Measurements from ENCODE around the gene NHLRC4.

Gene NHLRC4

DNA sequence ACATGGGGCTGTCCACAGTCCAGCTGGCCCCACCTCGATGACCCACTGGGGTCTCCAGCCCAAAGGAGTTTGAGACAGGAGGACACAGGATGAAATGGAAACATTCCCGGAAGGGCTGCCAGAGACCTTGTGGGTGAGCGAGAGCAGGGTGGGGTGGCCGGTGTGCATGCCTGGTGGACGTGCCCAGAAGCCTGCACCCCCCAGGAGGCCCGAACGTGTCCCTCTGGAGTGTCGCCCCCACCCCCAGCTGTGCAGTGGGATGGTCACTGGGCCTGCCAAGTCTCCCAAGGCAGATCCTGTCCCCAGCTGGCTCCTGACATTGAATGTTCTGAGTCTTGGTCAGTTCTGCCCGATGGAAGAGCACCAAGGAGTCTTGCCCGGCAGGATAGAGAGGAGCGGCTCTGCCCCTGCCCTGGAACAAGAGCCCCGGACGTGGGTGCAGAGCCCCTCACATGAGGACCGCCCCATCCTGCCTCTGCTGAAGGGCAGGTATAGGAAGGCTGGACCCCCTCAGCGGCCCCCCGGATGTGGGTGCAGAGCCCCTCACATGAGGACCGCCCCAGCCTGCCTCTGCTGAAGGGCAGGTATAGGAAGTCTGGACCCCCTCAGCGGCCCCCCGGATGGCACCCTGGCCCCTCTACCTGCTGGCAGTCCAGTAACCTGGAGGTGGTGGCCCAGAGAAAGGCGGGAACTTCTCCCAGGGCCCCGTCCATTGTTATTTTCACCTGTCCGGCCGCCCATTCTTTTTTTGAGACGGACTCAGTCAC is 42.3 kb upstream of the NHLRC4 start:
- Histone ChIP-seq H3K9me3 (ENCODE audit: control insufficient read depth in 2 of 2, low read length in 2 of 2) (no peaks in the 10 kb centered on the region), H3K4me3 (ENCODE audit: low read length in 2 of 2) (no peak overlapping the region), H3K4me1 (ENCODE audit: control insufficient read depth in 2 of 2, insufficient read depth in 2 of 2, low read length in 2 of 2) (peaks cover 31 to 39% of the 10 kb centered on the region in 2 donors), H3K9ac (ENCODE audit: low read depth in 1 of 2, low read length in 2 of 2) (no peak overlapping the region), H3K36me3 (ENCODE audit: control insufficient read depth in 2 of 2, insufficient read depth in 2 of 2, low read length in 2 of 2) (peaks cover 5 to 15% of the 10 kb centered on the region in 2 donors), H3K27ac (ENCODE audit: low read depth in 2 of 2, low read length in 2 of 2) (no peak overlapping the region), H3K27me3 (ENCODE audit: control insufficient read depth in 2 of 2, insufficient read depth in 2 of 2, low read length in 2 of 2) (no peaks in the 10 kb centered on the region)

DNA sequence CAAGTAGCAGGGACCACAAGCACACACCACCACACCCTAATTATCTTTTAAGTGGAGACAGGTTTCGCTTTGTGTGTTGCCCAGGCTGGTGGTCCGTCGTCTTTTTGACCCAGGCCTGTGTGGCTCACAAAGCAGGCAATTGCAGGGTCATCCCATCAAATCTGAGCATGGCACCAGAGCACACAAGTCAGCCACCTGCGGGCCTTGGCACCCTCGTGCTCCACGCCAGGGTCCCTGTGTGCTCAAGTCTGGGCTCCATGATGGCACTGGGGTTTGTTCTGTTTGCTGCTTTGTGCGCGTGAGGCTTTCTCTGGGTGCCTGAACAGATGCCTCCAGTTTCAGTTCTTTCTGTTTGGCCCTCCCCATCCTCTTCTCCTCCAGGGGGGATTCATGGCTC is 41.7 kb upstream of the NHLRC4 start:
- Histone ChIP-seq H3K27me3 (ENCODE audit: control insufficient read depth in 2 of 2, insufficient read depth in 2 of 2, low read length in 2 of 2) (no peaks in the 10 kb centered on the region), H3K36me3 (ENCODE audit: control insufficient read depth in 2 of 2, insufficient read depth in 2 of 2, low read length in 2 of 2) (peaks cover 3 to 14% of the 10 kb centered on the region in 2 donors), H3K9me3 (ENCODE audit: control insufficient read depth in 2 of 2, low read length in 2 of 2) (no peaks in the 10 kb centered on the region), H3K4me1 (ENCODE audit: control insufficient read depth in 2 of 2, insufficient read depth in 2 of 2, low read length in 2 of 2) (peaks cover 37 to 45% of the 10 kb centered on the region in 2 donors), H3K27ac (ENCODE audit: low read depth in 2 of 2, low read length in 2 of 2) (peak overlapping the region in 1 of 2 donors; percentile 48), H3K9ac (ENCODE audit: low read depth in 1 of 2, low read length in 2 of 2) (no peak overlapping the region), H3K4me3 (ENCODE audit: low read length in 2 of 2) (no peak overlapping the region)

DNA sequence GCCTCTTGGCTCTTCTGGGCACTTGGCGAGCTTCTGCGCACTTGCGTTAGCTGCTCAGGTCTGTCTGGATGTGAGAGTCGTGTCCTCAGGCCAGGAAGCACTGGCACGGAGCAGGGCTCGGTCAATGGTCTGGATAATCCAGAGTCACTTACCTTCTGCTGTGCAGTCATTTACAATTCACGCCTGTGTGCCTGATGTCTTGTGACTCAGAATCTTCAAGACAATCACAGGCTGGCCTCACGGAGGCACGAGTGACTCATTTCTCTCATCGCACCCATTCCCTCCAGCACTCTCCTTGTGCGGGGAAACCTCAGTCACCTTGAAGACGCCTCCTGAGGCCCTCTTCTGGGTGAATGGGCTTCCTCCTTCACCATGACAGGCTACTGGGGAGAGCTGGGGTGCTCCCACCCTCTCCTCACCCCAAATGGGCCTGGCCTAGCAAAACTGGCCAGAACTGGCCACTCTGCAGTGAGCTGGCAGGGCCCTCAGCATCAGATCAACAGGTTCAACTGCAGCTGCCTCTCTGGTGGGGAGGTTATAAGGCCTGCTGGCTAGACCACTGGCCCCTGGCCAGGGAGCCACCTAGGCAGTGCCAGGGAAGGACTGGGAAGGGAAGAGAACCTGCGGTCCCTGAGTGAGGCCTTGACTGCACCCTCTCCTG is 41.2 kb upstream of the NHLRC4 start:
- no peaks in the 10 kb centered on the region for H3K9me3 ChIP-seq (ENCODE audit: control insufficient read depth in 2 of 2, low read length in 2 of 2)
- peak overlapping the region; percentile 29 to 48 for H3K27ac ChIP-seq (ENCODE audit: low read depth in 2 of 2, low read length in 2 of 2)
- peak overlapping the region; percentile 15 to 83 for H3K9ac ChIP-seq (ENCODE audit: low read depth in 1 of 2, low read length in 2 of 2)
- H3K27me3 ChIP-seq (ENCODE audit: control insufficient read depth in 2 of 2, insufficient read depth in 2 of 2, low read length in 2 of 2), result no peaks in the 10 kb centered on the region
- peaks cover 0 to 9% of the 10 kb centered on the region in 2 donors for H3K36me3 ChIP-seq (ENCODE audit: control insufficient read depth in 2 of 2, insufficient read depth in 2 of 2, low read length in 2 of 2)
- peaks cover 42 to 51% of the 10 kb centered on the region in 2 donors for H3K4me1 ChIP-seq (ENCODE audit: control insufficient read depth in 2 of 2, insufficient read depth in 2 of 2, low read length in 2 of 2)
- H3K4me3 ChIP-seq (ENCODE audit: low read length in 2 of 2), result peak overlapping the region; percentile 70 to 86

DNA sequence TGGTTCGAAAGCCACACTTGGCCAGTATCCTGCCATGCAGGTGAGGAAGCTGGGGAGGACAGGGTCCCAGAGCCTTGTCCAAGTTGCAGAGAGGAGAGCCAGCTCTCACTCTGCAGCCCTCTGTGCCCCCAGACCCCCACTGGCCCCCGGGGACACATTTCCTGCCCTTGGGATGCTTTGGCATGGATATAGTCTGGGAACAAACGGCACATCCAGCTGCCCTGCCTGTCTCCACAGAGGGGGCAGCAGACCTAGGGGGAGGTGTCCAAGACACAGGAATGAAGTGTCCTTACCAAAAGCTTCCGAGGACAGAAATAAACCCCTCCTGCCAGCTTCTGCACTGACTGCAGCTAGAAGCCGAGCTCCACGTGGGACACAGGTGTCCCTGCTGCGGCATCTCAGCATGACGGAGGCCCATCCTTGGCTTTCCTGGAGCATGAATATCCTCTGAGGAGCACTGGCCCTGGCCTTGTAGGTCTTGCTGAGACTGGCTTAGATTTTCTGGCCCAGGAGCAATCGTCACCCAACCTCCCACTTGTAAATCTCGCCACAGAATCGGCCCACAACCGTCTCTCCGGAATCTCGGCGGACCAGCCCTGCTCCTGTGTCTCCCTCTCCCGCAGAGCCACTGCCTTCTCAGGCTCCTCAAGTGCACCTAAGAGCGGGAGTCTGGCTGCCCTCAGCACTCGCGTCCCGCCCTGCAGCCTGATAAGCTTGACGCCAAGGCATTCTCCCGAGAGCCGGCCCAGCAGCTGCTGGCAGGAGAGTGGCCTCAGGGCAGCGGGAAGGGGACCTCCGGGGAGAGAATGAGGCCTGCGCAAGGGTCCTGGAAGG is 40.4 kb upstream of the NHLRC4 start:
- H3K27ac ChIP-seq (ENCODE audit: low read depth in 2 of 2, low read length in 2 of 2), result peak overlapping the region; percentile 95 to 96
- H3K4me3 ChIP-seq (ENCODE audit: low read length in 2 of 2), result peak overlapping the region; percentile 70 to 86
- peaks cover 0 to 8% of the 10 kb centered on the region in 2 donors for H3K36me3 ChIP-seq (ENCODE audit: control insufficient read depth in 2 of 2, insufficient read depth in 2 of 2, low read length in 2 of 2)
- H3K4me1 ChIP-seq (ENCODE audit: control insufficient read depth in 2 of 2, insufficient read depth in 2 of 2, low read length in 2 of 2), result peaks cover 39 to 50% of the 10 kb centered on the region in 2 donors
- H3K9ac ChIP-seq (ENCODE audit: low read depth in 1 of 2, low read length in 2 of 2), result peak overlapping the region; percentile 83 to 84
- no peaks in the 10 kb centered on the region for H3K9me3 ChIP-seq (ENCODE audit: control insufficient read depth in 2 of 2, low read length in 2 of 2)
- no peaks in the 10 kb centered on the region for H3K27me3 ChIP-seq (ENCODE audit: control insufficient read depth in 2 of 2, insufficient read depth in 2 of 2, low read length in 2 of 2)

DNA sequence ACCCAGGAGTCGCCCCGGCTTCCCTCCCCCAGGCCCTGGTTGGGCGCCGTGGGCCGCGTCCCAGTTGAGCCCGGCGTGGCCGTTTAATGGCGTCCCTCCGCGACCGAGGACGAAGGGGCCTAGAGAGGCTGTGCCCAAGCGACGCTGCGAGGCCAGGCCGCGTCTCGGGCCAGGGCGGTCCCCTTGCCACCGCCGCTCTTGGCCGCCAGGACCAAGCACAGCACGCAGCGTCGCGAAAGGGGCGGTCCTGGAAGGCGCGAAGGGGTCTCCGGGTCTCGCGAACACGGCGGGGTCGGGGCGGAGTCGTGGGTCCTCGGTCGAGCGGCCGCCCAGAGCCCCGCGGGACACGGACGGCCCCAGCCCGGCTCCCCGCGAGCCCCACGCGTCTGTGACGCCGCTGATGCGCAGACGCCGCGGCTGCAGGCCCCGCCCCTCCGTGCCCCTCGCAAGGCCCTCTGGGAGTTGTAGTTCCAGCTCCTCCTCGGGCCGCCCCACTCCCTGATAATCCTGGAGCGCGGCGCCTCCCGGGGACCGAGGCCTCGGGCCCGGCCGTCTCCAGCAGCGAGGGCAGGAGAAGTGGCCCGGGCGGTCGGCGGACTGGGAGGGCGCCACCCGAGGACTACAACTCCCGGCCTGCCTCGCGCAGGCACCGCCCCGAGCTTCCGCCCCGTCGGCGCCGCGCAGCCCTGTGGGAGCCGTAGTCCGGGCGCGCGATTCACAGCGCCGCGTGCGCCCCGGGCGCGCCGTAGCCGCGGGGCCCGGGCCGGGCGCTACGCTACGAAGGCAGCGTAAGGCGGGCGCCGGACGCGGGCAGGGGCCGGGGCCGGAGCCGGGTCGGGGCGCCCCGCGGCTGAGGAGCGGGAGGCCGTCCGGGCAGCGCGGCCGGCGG is 39.5 kb upstream of the NHLRC4 start, which contains the start of gene CAPN15:
TSS of gene CAPN15 (plus strand) at position 698 of the 889 bp plus-strand sequence. CDS start 19,127 bp downstream, outside the sequence.
- H3K9ac ChIP-seq (ENCODE audit: low read depth in 1 of 2, low read length in 2 of 2), result peak within 1 kb of the TSS; percentile 90 to 94
- H3K9me3 ChIP-seq (ENCODE audit: control insufficient read depth in 2 of 2, low read length in 2 of 2), result no peaks in the 10 kb centered on the region
- peaks cover 0 to 8% of the 10 kb centered on the region in 2 donors for H3K36me3 ChIP-seq (ENCODE audit: control insufficient read depth in 2 of 2, insufficient read depth in 2 of 2, low read length in 2 of 2)
- H3K4me1 ChIP-seq (ENCODE audit: control insufficient read depth in 2 of 2, insufficient read depth in 2 of 2, low read length in 2 of 2), result peaks cover 36 to 46% of the 10 kb centered on the region in 2 donors
- H3K27ac ChIP-seq (ENCODE audit: low read depth in 2 of 2, low read length in 2 of 2), result peak within 1 kb of the TSS; percentile 97 to 98
- H3K4me3 ChIP-seq (ENCODE audit: low read length in 2 of 2), result peak within 1 kb of the TSS; percentile 84 to 87
- no peaks in the 10 kb centered on the region for H3K27me3 ChIP-seq (ENCODE audit: control insufficient read depth in 2 of 2, insufficient read depth in 2 of 2, low read length in 2 of 2)

DNA sequence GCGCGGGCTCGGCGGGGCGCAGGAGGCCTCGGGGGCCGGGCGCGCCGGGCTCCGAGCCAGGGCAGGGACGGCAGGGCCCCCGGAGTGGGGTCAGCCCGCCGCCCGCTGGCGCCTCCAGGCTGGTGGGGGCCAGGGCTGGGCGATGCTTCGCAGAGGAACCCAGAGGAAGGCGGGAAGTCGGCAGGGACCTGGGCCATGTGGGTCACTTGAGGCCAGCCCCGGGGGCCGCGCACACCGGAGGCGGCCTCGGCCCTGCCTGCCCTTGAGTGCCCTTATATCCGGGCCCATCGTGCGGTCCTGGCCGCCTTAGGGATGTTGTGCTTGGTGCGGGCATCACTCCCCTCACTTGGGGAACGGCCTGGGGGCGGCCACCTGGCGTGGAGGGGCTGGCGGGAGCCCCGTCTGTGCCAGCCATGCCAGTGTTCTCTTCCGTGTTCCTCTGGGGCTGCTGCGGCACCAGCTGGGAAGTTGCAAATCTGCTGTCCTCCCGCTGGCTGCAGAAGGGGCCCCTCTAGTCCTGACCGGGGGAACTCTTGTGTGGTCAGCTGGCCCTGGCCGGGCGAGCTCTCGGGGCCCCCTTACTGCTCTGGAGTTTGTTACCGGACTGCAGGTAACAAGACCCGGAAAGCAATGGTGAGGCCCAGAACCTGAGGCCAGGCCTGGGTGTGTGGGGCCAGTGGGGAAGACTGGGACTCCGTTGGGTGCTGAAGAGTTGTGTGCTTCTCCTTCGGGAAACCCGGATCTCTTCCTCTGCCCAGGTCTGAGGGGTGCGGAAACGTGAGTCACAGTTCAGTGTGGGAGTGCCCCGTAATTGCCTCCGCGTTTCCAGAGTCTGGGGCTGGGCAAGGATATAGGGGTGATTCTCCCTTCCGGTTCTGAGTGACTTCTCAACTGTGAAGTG is 38.4 kb upstream of the NHLRC4 start:
- Histone ChIP-seq H3K27ac (ENCODE audit: low read depth in 2 of 2, low read length in 2 of 2) (peak overlapping the region; percentile 97 to 98), H3K9me3 (ENCODE audit: control insufficient read depth in 2 of 2, low read length in 2 of 2) (no peaks in the 10 kb centered on the region), H3K4me3 (ENCODE audit: low read length in 2 of 2) (peak overlapping the region; percentile 84 to 87), H3K4me1 (ENCODE audit: control insufficient read depth in 2 of 2, insufficient read depth in 2 of 2, low read length in 2 of 2) (peaks cover 38 to 49% of the 10 kb centered on the region in 2 donors), H3K36me3 (ENCODE audit: control insufficient read depth in 2 of 2, insufficient read depth in 2 of 2, low read length in 2 of 2) (peaks cover 0 to 8% of the 10 kb centered on the region in 2 donors), H3K27me3 (ENCODE audit: control insufficient read depth in 2 of 2, insufficient read depth in 2 of 2, low read length in 2 of 2) (no peaks in the 10 kb centered on the region), H3K9ac (ENCODE audit: low read depth in 1 of 2, low read length in 2 of 2) (peak overlapping the region; percentile 90 to 94)

DNA sequence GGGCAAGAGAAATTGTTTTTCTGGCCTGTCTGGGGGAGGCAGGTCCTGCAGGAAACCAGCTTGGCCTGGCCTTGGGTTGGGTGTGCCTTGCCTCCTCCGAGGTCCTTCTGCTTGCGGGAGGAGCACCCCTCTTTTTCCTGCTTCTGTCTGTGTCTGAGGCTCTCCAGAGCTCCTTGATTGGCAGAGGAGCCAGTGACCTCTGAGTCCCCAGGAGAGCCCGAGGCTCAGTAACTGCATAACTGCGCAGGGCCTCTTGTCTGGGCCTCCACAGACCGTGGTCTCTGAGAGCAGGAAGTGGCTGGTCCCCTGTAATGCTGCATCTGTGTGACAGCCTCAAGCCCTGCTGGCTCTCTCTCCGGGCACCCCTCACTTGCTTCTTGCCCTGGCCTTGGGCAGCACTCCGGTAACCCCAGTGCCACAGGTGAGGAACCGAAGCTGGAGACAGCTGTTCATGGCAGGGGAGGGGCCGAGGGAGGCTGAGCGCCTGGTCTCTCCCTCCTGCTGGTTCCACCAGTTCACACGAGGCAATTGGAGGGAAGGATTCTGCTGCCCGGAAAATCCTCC is 37.7 kb upstream of the NHLRC4 start:
- Histone ChIP-seq H3K4me3 (ENCODE audit: low read length in 2 of 2) (peak overlapping the region; percentile 84 to 87), H3K9ac (ENCODE audit: low read depth in 1 of 2, low read length in 2 of 2) (peak overlapping the region; percentile 90 to 94), H3K4me1 (ENCODE audit: control insufficient read depth in 2 of 2, insufficient read depth in 2 of 2, low read length in 2 of 2) (peaks cover 39 to 55% of the 10 kb centered on the region in 2 donors), H3K9me3 (ENCODE audit: control insufficient read depth in 2 of 2, low read length in 2 of 2) (no peaks in the 10 kb centered on the region), H3K27ac (ENCODE audit: low read depth in 2 of 2, low read length in 2 of 2) (peak overlapping the region; percentile 97 to 98), H3K36me3 (ENCODE audit: control insufficient read depth in 2 of 2, insufficient read depth in 2 of 2, low read length in 2 of 2) (peaks cover 0 to 8% of the 10 kb centered on the region in 2 donors), H3K27me3 (ENCODE audit: control insufficient read depth in 2 of 2, insufficient read depth in 2 of 2, low read length in 2 of 2) (no peaks in the 10 kb centered on the region)

DNA sequence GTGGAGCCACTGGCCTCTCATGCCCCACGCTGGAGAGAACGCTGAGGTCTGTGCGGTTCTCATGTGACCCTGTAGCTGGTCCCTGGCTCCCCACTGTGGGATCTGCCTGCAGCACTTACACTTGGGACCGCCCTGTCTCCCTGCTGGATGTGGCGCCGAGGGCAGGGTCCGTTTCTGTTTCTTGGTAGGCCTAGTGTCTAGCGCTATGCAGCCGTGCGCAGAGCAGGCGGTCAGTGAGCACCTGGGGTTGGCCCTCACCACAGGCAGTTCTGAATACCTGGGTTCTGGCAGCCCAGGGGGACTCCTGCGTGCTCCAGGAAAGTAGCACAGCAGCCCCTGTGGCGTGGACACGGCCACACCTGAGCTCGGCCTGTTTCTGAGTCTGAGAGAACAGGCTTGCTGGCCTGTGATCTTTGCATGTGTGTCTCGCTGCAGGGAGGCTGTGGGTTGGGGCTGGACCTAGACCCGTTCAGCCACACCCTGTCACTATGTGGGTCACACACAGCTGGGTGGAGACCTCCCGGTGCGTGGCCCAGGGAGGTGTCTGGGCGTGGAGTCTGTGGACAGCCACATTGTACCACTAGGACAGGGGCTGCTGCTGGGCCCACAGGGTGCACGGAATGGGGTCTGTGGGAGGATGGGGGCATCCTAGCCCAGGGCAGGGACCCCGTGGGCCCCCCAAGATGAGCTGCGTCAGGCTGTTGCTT is 36.5 kb upstream of the NHLRC4 start:
- no peaks in the 10 kb centered on the region for H3K27me3 ChIP-seq (ENCODE audit: control insufficient read depth in 2 of 2, insufficient read depth in 2 of 2, low read length in 2 of 2)
- H3K27ac ChIP-seq (ENCODE audit: low read depth in 2 of 2, low read length in 2 of 2), result peak overlapping the region; percentile 97 to 98
- peaks cover 0 to 5% of the 10 kb centered on the region in 2 donors for H3K36me3 ChIP-seq (ENCODE audit: control insufficient read depth in 2 of 2, insufficient read depth in 2 of 2, low read length in 2 of 2)
- no peaks in the 10 kb centered on the region for H3K9me3 ChIP-seq (ENCODE audit: control insufficient read depth in 2 of 2, low read length in 2 of 2)
- peak overlapping the region; percentile 84 to 87 for H3K4me3 ChIP-seq (ENCODE audit: low read length in 2 of 2)
- H3K9ac ChIP-seq (ENCODE audit: low read depth in 1 of 2, low read length in 2 of 2), result peak overlapping the region; percentile 90 to 94
- peaks cover 47 to 61% of the 10 kb centered on the region in 2 donors for H3K4me1 ChIP-seq (ENCODE audit: control insufficient read depth in 2 of 2, insufficient read depth in 2 of 2, low read length in 2 of 2)

Data from mucosa of rectum (tissue), 2 donors.